HepG2 (cell line): ENCODE results near the gene PGS1. TPM values are rescaled to one million over a fixed set of nuclear protein-coding genes. Genes with fewer than 3 reads are reported as not detected.

Source experiments
- CEBPB ChIP-seq: IDR thresholded peaks from 2 replicates; pipeline ENCODE4 v1.6.1; 2011; ENCODE audit warnings: low read depth, low read length, improper control_type of control experiment, borderline replicate concordance
- CREB3 ChIP-seq: sonication (generic); formaldehyde crosslinking; IDR thresholded peaks from 2 replicates; pipeline ENCODE4 v1.5.0; 2020; ENCODE audit warnings: missing genetic modification reagents
- DMTF1 ChIP-seq: sonication (generic); formaldehyde crosslinking; IDR thresholded peaks from 2 replicates; pipeline ENCODE4 v1.4.0; 2020; ENCODE audit warnings: mild to moderate bottlenecking, missing genetic modification reagents
- ETV5 ChIP-seq: IDR thresholded peaks from 2 replicates; pipeline ENCODE4 v1.6.1; 2018; ENCODE audit warnings: missing biosample characterization, missing genetic modification reagents, inconsistent platforms, borderline replicate concordance
- KMT2B ChIP-seq: IDR thresholded peaks from 2 replicates; pipeline ENCODE4 v1.6.1; 2016; ENCODE audit warnings: missing genetic modification reagents, missing compliant biosample characterization
- MXD1 ChIP-seq: sonication (generic); formaldehyde crosslinking; IDR thresholded peaks from 2 replicates; pipeline ENCODE4 v1.4.0; 2020; ENCODE audit warnings: mild to moderate bottlenecking, missing genetic modification reagents
- PAWR ChIP-seq: sonication (generic); formaldehyde crosslinking; IDR thresholded peaks from 2 replicates; pipeline ENCODE4 v1.4.0; 2020; ENCODE audit warnings: missing genetic modification reagents, mild to moderate bottlenecking, borderline replicate concordance
- SAP130 ChIP-seq: IDR thresholded peaks from 2 replicates; pipeline ENCODE4 v1.6.1; 2016; ENCODE audit warnings: low read depth
- SIN3A ChIP-seq: IDR thresholded peaks from 2 replicates; pipeline ENCODE4 v1.6.1; 2011; ENCODE audit warnings: low read depth, mild to moderate bottlenecking, control low read depth, low read length, borderline replicate concordance
- ZNF382 ChIP-seq: sonication (generic); formaldehyde crosslinking; IDR thresholded peaks from 2 replicates; pipeline ENCODE4 v1.5.0; 2020; ENCODE audit warnings: missing genetic modification reagents, mild to moderate bottlenecking, borderline replicate concordance
- ZNF407 ChIP-seq: sonication (generic); formaldehyde crosslinking; IDR thresholded peaks from one replicate; pipeline ENCODE4 v1.5.1; 2020; ENCODE audit warnings: mild to moderate bottlenecking, missing genetic modification reagents; ENCODE audit errors: not compliant biosample characterization
- ZNF639 ChIP-seq: conservative IDR thresholded peaks from 2 replicates; pipeline ENCODE4 v1.6.1; 2018; ENCODE audit warnings: missing genetic modification reagents
- polyA plus RNA-seq, 8 experiments: library from polyadenylated mRNA; depleted of rRNA in 3 of 8; stranded (reverse) in 7 of 8; unstranded in 1 of 8; fragments of >200 nt; fragmentation: Illumina TruSeq in 4 of 8; extraction: Trizol in 4 of 8; gene quantifications; 2 replicates each; pipeline versions ENCODE4 v1.2.1 to v1.2.3, GENCODE V29; 2011 to 2016; ENCODE audit warnings: low read depth in 4 of 8, missing spikeins in 1 of 8, mixed read lengths in 1 of 8; ENCODE audit not compliant: insufficient read depth in 1 of 8
- total RNA-seq, 5 experiments: library from RNA; depleted of rRNA; stranded (reverse); fragments of >200 nt; fragmentation: Illumina TruSeq; extraction: Trizol; gene quantifications; 2 replicates each; pipeline ENCODE4 v1.2.3, GENCODE V29; 2016; ENCODE audit warnings: low read depth in 1 of 5

PGS1 gene
- total and polyA plus RNA-seq, 2 of the 13 experiments (the other 11 are each of a cell fraction or from before 2014, with no cell fraction given) = 25.9 to 31.5 TPM

- no peak for TF ChIP-seq ZNF407
- TF ChIP-seq MXD1 = no peak
- peak; percentile 83 for TF ChIP-seq CEBPB
- no peak for TF ChIP-seq ZNF382
- TF ChIP-seq ZNF639 = no peak
- TF ChIP-seq ETV5 = no peak
- no peak for TF ChIP-seq DMTF1 (CRISPR knock-in tag)
- no peak for TF ChIP-seq SIN3A
- no peak for TF ChIP-seq KMT2B
- no peak for TF ChIP-seq CREB3 (CRISPR knock-in tag)
- TF ChIP-seq PAWR (CRISPR knock-in tag) = no peak
- TF ChIP-seq SAP130 (CRISPR knock-in tag) = 0 out of 2 replicates have a peak, but pooled peaks have one; percentile 19
These were observed 70.0 kb downstream of the PGS1 start (continued) for GRCh38 chr17:78448356-78448993.
